Caco-2 (cell line): ENCODE results near the gene PAWR. TPM values are rescaled to one million over a fixed set of nuclear protein-coding genes. Genes with fewer than 3 reads are reported as not detected.

ENCODE experiments used
- BruUV-seq: library from RNA; stranded (reverse); fragments of 400-500 nt; replicated peaks from 2 replicates; lab custom pipeline; 2021; lab: Mats Ljungman, UMichigan
- CTCF ChIA-PET: fragments of 300-600 bp; sonication (Branson Sonifier 250); formaldehyde crosslinking; loops from one replicate; lab custom pipeline; 2022; ENCODE audit warnings: antibody characterized with exemption; lab: Charles Lee
- POLR2A ChIA-PET: fragments of 300-600 bp; sonication (Branson Sonifier 250); formaldehyde crosslinking; loops from one replicate; lab custom pipeline; 2022; ENCODE audit warnings: antibody characterized with exemption; lab: Charles Lee
- DNase-seq, 2 experiments: peaks; one replicate each; pipeline versions ENCODE4 v3.0.0 to v3.0.0-alpha.2; 2020 to 2022
- H3K27me3 ChIP-seq: replicated peaks from 2 replicates; pipeline ENCODE4 v1.6.0; 2011; ENCODE audit warnings: low read length; ENCODE audit not compliant: control insufficient read depth, insufficient read depth
- H3K36me3 ChIP-seq: 2 replicates; pipeline ENCODE4 v1.5.1; 2011; ENCODE audit warnings: low read length; ENCODE audit not compliant: control insufficient read depth, insufficient read depth
- H3K4me1 ChIP-seq: fragments of 250-450 bp; sonication (Bioruptor Pico); 2 replicates; pipeline ENCODE4 v1.5.1; 2020; ENCODE audit warnings: mild to moderate bottlenecking
- H3K4me3 ChIP-seq: 2 replicates; pipeline ENCODE4 v1.5.1; 2011; ENCODE audit warnings: low read depth, mild to moderate bottlenecking, control low read depth, low read length
- H3K9me3 ChIP-seq: fragments of 250-450 bp; sonication (Bioruptor Pico); 2 replicates; pipeline ENCODE4 v1.5.1; 2020; ENCODE audit warnings: mild to moderate bottlenecking, moderate library complexity
- H3K27ac Mint-ChIP-seq: one replicate; pipeline ENCODE4 v1.8.0; 2022; ENCODE audit warnings: mixed read lengths; ENCODE audit not compliant: unreplicated experiment
- H3K27me3 Mint-ChIP-seq: one replicate; pipeline ENCODE4 v1.8.0; 2022; ENCODE audit warnings: mixed read lengths; ENCODE audit not compliant: insufficient read depth, unreplicated experiment
- H3K36me3 Mint-ChIP-seq: one replicate; pipeline ENCODE4 v1.8.0; 2022; ENCODE audit warnings: mild to moderate bottlenecking, mixed read lengths; ENCODE audit not compliant: insufficient read depth, unreplicated experiment
- H3K4me1 Mint-ChIP-seq: one replicate; pipeline ENCODE4 v1.8.0; 2022; ENCODE audit warnings: low read depth, mixed read lengths; ENCODE audit not compliant: unreplicated experiment
- H3K4me3 Mint-ChIP-seq: one replicate; pipeline ENCODE4 v1.8.0; 2022; ENCODE audit warnings: mild to moderate bottlenecking, moderate library complexity, mixed read lengths; ENCODE audit not compliant: unreplicated experiment
- H3K9me3 Mint-ChIP-seq: one replicate; pipeline ENCODE4 v1.8.0; 2022; ENCODE audit warnings: mixed read lengths; ENCODE audit not compliant: unreplicated experiment
- intact Hi-C: fragments of 100-400 bp; cut with micrococcal nuclease; formaldehyde crosslinking; loops from one replicate; pipeline ENCODE4 v1.10.0; 2022; ENCODE audit not compliant: unreplicated experiment
- total RNA-seq: library from RNA; stranded (reverse); gene quantifications from 2 replicates; pipeline ENCODE4 v1.2.3, GENCODE V29; 2022
- TF ChIP-seq, protein P1 (sequence below), 2 experiments: fragments of 200-600 bp in 1 of 2; IDR thresholded peaks; 1 replicate in 1 of 2; 2 replicates in 1 of 2; pipeline versions ENCODE4 v1.5.1 to v1.8.0; 2011 to 2022; ENCODE audit warnings: antibody characterized with exemption in 1 of 2, control low read depth in 1 of 2, inconsistent platforms in 1 of 2, low read depth in 1 of 2, low read length in 1 of 2, mild to moderate bottlenecking in 1 of 2, moderate library complexity in 1 of 2; ENCODE audit not compliant: insufficient read depth in 1 of 2, severe bottlenecking in 1 of 2, unreplicated experiment in 1 of 2

PAWR gene
- total RNA-seq, 1 experiment from 2014 or later: 157 TPM

DNA sequence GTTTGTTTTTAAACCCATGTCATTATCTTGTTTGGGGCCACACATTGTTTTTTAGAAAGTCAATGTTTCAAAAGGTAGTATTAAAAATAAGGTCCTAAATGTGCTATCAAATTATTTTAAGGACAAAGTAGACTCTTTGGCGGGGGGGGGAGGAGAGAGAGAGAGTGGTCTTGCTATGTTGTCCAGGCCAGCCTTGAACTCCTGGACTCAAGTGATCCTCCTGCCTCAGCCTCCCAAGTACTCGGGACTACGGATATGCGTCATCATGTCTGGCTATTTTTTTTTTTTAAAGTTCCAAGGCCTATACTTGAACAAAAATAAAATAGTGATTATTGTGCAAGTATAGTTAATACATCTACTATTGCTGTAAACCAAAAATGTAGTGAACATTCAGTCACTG, 26.2 kb downstream of the PAWR start:
- no peaks in the 10 kb centered on the region for H3K27me3 Mint-ChIP-seq
- ChIA-PET CTCF (no interaction called here), POLR2A (no interaction called here)
- H3K9me3 ChIP-seq: no peaks in the 10 kb centered on the region
- no peak overlapping the region for H3K27ac Mint-ChIP-seq
- peaks cover 12% of the 10 kb centered on the region for H3K4me1 Mint-ChIP-seq
- no peak overlapping the region for H3K4me3 ChIP-seq
- no peaks in the 10 kb centered on the region for H3K9me3 Mint-ChIP-seq
- H3K36me3 ChIP-seq: no peaks in the 10 kb centered on the region
- no peak overlapping the region for H3K4me3 Mint-ChIP-seq
- TF ChIP-seq, protein P1, sequence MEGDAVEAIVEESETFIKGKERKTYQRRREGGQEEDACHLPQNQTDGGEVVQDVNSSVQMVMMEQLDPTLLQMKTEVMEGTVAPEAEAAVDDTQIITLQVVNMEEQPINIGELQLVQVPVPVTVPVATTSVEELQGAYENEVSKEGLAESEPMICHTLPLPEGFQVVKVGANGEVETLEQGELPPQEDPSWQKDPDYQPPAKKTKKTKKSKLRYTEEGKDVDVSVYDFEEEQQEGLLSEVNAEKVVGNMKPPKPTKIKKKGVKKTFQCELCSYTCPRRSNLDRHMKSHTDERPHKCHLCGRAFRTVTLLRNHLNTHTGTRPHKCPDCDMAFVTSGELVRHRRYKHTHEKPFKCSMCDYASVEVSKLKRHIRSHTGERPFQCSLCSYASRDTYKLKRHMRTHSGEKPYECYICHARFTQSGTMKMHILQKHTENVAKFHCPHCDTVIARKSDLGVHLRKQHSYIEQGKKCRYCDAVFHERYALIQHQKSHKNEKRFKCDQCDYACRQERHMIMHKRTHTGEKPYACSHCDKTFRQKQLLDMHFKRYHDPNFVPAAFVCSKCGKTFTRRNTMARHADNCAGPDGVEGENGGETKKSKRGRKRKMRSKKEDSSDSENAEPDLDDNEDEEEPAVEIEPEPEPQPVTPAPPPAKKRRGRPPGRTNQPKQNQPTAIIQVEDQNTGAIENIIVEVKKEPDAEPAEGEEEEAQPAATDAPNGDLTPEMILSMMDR (IDR thresholded peaks at IDR 0.05; ENCODE audit: insufficient read depth in 1 of 2, low read depth in 1 of 2, low read length in 1 of 2, severe bottlenecking in 1 of 2, unreplicated experiment in 1 of 2): no peak
- peaks cover 13% of the 10 kb centered on the region for H3K4me1 ChIP-seq
- no TSS peak for BruUV-seq
- no peak for DNase-seq
- H3K27me3 ChIP-seq: no peaks in the 10 kb centered on the region
- intact Hi-C loops: no loop called here
- H3K36me3 Mint-ChIP-seq: peaks cover 49% of the 10 kb centered on the region

DNA sequence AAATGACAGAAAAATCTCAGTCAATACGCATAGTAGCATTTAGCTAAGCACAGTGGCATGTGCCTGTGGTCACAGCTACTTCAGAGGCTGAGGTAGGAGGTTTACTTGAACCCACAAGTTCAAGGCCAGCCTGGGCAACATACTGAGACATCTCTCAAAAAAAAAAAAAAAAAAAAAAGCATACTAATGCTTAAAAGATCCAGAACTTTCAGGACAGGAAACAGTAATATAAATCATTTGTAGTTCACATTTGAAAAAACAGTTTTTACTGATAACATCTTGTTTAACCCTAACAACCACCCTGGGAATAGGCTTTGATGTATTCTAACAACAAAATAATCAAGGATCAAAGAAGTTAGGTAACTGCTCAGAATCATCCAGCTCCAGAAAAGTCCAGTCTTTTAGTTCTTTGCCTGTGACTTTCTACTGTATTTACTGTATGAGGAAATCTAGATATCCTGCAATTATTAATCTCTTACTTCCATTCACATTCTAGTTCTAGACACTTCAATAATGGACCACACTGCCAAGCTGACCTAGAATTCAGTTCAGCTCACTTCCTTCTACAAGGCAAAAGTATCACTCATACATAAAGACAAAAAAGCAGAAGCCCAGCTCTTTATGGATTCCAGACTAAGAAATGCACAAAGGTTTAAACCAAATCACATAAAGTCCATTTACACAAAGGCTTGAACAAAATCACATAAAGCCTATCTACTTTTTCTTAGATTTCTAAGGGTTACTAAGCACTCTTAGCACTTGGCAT, 28.5 kb downstream of the PAWR start:
- Mint-ChIP-seq H3K4me3 (no peak overlapping the region), H3K9me3 (no peaks in the 10 kb centered on the region), H3K4me1 (peaks cover 12% of the 10 kb centered on the region), H3K36me3 (peaks cover 41% of the 10 kb centered on the region), H3K27me3 (no peaks in the 10 kb centered on the region), H3K27ac (no peak overlapping the region)
- TF ChIP-seq, protein P1 (IDR thresholded peaks at IDR 0.05; ENCODE audit: insufficient read depth in 1 of 2, low read depth in 1 of 2, low read length in 1 of 2, severe bottlenecking in 1 of 2, unreplicated experiment in 1 of 2): no peak
- Histone ChIP-seq H3K4me3 (no peak overlapping the region), H3K4me1 (peaks cover 16% of the 10 kb centered on the region), H3K27me3 (no peaks in the 10 kb centered on the region), H3K36me3 (no peaks in the 10 kb centered on the region), H3K9me3 (no peaks in the 10 kb centered on the region)
- CTCF ChIA-PET: no interaction called here
- no TSS peak for BruUV-seq
- intact Hi-C loops: no loop called here
- POLR2A ChIA-PET: interaction anchor here (0.6 kb wide), 2 partner anchors 17 to 28 kb away, joined by 4 to 5 read pairs; partner anchors contain the start of gene PAWR
- DNase-seq: no peak

- Mint-ChIP-seq H3K27ac (no peak overlapping the region), H3K4me1 (peaks cover 17% of the 10 kb centered on the region)
- CTCF ChIA-PET: no interaction called here
Observed at GRCh38 chr12:79661629-79662028, 29.1 kb downstream of the PAWR start.

More at GRCh38 chr12:79661629-79662028, 29.1 kb downstream of the PAWR start:
- no peaks in the 10 kb centered on the region for H3K36me3 ChIP-seq
- no peak for DNase-seq
- intact Hi-C loops: no loop called here
- peaks cover 16% of the 10 kb centered on the region for H3K4me1 ChIP-seq
- H3K36me3 Mint-ChIP-seq: peaks cover 46% of the 10 kb centered on the region
- H3K4me3 ChIP-seq: no peak overlapping the region
- TF ChIP-seq, protein P1 (IDR thresholded peaks at IDR 0.05; ENCODE audit: insufficient read depth in 1 of 2, low read depth in 1 of 2, low read length in 1 of 2, severe bottlenecking in 1 of 2, unreplicated experiment in 1 of 2): no peak
- H3K9me3 ChIP-seq: no peaks in the 10 kb centered on the region
- H3K4me3 Mint-ChIP-seq: no peak overlapping the region
- no peaks in the 10 kb centered on the region for H3K27me3 Mint-ChIP-seq
- H3K9me3 Mint-ChIP-seq: no peaks in the 10 kb centered on the region
- H3K27me3 ChIP-seq: no peaks in the 10 kb centered on the region
- no TSS peak for BruUV-seq
- POLR2A ChIA-PET: interaction anchor here (0.6 kb wide), 2 partner anchors 17 to 29 kb away, joined by 4 to 5 read pairs; partner anchors contain the start of gene PAWR
